Activated CD4-positive, CD25-positive, alpha-beta regulatory T cell (primary cell): Measurements from ENCODE around the gene DPP4.

Experiments
- DNase-seq, 4 experiments: peaks; one replicate each; lab custom pipeline; 2025; lab: John Stamatoyannopoulos, UW

The DPP4 gene

GRCh38 chr2:162085090-162085891 is 11.3 kb upstream of the DPP4 start:
- no peak for DNase-seq

DNA sequence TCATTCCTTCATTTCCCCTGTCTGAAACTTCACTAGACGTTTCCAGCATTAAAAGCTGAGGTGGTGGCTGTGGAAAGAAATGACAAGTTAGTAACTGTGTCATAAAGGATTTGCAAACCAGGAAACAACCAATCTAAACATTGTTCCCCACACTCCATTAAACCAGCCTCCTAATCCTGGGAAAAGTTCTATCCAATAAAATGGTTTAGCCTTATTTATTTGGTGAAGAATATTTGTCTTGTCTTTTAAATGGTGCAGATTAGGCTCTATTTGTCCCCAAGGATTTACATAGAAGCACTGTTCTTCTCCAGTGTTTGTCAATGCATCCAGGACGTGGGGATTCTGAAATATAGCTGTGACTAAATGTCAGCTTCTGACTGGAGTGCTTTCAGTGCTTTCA is 10.5 kb upstream of the DPP4 start:
- DNase-seq = no peak

- no peak for DNase-seq
These were observed 8.7 kb upstream of the DPP4 start for GRCh38 chr2:162082681-162083080.

DNA sequence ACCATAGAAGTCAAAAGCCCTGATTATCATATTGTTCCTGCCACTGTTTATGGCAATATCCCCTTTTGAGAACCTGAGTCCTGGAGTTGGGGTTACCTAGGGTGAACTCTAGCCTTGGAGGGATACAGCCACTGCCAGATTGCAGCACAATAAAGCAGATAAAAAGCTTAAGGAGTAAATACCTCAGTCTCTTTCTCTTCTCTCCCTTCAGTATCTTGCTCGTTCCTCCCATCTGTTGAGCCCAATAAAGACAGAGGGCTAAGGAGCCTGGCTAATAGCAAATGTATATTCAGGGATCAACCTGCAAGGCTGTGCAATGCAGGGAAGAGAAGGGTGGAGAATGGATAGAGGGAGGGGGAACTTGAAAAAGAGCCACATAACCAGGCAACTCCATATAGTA is 8.0 kb upstream of the DPP4 start:
- DNase-seq = no peak

- no peak for DNase-seq
These were observed 5.5 kb upstream of the DPP4 start for GRCh38 chr2:162079514-162079913.

DNA sequence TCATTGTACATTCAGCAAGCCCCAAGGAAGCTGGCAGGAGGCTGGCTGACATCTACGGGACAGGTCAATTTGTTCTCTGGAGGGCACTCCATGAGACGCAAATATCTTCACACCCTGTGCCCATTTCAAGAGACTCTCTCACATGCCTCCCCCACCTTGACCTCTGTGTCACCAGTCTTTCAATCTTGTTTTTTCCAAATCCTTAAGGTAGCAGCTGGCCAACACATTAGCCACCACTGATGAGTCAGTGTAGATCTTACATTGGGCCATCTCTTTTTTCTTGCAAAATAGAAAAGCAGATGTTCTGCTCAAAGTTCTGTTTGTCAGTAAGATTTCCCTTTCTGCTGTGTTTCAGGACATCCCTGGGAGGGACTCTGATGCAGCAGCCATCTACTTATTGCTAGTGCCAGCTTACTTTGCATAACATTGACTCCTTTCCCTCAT is 1.7 kb upstream of the DPP4 start:
- DNase-seq = no peak

DNA sequence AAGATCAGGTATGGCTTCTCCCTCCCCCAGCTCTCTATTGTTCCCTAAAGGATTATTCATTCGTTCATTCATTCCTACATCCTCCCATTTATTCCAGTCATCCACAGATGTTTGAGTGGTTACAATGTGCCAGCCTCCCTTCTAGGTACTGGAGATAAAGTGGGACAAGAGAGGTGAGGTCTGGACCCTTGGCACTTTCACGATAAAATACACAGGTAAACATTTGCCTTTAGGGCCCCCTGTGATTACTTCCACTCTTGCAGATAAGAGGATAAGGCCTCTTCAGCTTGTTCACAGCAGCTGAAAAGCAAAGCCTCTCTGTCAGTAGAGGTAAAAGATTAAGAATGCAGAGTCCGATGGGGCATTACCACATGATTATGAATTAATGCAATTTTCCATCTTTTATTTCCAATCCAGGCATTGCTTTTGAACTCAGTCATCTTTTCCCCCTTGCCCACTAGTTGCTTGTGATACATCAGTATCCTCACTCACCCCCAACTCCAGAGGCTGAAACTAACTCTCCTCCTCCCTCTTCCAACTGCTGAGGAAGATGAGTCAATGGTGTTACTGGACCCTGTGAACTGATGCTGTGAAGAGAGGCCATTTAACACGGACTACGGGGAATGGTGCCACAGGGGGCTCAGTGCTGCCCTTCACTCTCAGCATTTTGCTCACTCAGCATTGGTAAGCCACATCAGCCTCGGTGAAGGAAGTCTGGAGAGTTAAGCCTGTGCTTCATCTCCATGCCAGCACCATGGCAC is 1.1 kb upstream of the DPP4 start:
- no peak for DNase-seq

DNA sequence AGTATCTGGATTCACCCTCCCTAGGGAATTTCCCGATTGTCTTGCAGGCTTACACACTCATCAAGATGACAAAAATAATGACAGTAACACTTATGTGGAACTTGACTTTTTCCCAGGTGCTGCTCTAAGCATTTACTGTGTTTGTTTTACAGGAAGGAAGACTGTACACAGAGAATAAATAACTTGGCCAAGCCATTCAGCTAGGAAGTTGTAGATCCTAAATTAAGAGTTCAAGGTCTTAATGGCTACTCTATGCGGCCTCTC is 549 bp upstream of the DPP4 start:
- DNase-seq = no peak

- no peak for DNase-seq
These were observed 783 bp downstream of the DPP4 start for GRCh38 chr2:162072976-162073887.

DNA sequence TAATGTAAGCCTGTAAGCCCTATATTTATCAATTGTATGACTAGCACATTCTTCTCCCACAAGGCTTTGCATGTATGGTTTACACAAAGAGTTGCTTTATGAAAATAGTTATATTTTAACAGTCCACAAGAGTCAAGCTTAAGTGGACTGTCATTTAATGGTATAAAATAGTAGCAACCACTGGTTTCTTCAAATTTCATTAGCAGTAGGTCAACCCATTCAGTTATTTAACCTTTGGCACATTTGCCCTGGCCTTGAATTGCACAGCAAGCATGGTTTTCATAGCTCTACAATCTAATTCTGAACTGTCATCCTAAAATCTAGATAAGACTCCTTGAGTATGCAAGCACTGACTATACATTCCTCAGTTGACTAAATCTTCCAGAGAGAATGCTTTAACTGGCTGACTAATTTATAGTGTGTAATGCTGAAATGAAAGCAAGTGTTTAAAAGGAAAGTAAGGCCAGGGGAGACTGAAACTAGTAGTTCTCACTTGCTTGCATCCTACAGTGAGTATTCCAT is 1.8 kb downstream of the DPP4 start:
- DNase-seq = no peak

DNA sequence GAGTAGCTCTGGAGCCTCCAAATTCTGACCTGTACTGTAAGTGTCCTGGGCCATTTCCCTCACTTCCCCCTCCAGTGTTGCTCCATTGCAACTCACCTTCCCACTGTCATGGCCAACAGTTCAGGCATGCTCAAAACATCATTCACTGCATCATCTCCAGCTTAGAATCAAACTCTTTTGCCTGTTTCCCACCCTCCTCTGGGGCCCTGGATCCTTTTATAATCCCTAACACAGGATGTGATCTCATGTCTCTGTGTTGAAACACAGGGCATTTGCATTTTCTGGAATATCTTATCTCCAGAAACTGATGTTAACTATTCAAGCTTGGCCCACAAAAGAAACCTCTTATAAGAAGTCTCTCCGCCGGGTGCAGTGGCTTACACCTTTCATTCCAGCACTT is 3.0 kb downstream of the DPP4 start:
- no peak for DNase-seq

DNA sequence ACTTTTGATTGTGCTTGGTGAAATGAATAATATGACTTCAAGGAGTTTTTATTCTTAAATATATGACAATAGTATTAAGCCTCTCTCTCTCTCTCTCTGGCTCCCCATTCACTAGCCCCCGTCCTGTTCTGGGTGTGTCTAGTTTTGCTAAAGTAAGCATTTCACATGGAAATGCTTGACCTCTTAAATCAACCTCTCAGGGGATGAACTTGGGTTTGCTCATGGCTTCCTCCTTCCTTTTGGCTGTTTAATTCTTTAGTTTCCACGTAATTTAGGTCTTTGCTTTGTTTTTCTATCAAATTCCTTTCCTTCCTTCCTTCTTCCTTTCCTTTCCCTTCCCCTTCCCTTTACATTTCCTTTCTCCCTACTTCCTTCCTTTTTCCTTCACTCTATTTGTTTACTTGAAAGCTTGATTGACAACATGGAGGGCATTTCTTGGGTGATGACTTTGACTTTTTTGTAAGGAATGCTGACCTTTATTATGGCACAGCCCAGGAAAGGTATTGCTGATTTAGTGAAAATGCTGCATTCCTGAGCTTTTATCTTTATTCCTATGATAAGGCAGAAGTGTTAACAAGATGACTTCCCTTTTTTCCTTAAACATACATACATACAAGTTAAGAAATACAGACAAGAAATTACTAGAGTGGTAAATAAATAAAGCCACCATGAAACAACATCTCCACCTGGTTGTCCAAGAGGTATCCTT is 3.6 kb downstream of the DPP4 start:
- DNase-seq = no peak

DNA sequence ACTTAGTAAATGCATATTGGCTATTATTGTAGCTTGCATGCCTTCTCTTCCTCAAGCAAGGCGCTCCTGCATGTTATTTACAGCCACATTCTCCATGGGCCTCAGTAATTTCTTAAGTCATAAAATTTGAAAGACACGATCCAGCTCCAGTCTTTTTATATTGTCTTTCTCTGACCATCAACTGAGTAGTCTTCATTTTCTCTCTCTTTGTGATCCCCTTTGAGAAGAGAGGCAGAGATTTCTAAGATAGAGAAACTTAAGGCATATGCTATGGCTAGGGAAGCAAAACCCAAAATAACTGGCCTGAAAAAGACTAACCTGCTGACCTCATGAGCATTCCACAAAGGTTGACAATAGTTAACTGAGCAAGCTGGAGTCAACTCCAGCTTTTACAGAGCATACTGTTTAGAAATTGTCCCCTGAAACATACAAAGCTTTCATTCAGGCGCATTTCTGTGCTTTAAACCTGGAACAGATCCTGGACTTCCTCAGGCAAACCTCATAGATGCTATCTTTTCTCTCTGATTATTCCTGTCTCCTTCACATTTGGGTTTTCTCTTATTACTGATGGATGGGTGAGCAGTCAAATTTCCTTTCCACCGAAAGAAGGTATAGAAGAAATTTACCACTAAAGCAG is 4.6 kb downstream of the DPP4 start:
- no peak for DNase-seq

DNA sequence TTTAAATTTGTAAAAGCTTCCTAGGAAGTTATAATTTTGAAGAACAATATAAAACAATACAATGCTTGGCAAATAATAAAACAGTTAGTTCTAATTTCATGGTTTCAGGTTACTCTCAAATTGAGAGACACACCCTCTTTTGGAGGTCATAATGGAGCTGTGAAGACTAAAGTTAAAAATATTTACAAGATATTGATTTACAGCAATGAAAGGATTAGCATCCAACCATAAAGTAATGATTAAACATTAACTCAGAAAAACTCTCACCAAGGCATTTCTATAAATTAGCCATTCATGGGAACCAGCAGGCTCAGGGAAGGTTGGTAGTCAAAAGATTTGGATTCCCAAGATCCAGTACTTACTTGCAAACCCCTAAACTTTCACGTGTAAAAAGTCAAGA is 6.4 kb downstream of the DPP4 start:
- DNase-seq = no peak

- DNase-seq = no peak
These were observed 8.2 kb downstream of the DPP4 start for GRCh38 chr2:162065767-162066166.

DNA sequence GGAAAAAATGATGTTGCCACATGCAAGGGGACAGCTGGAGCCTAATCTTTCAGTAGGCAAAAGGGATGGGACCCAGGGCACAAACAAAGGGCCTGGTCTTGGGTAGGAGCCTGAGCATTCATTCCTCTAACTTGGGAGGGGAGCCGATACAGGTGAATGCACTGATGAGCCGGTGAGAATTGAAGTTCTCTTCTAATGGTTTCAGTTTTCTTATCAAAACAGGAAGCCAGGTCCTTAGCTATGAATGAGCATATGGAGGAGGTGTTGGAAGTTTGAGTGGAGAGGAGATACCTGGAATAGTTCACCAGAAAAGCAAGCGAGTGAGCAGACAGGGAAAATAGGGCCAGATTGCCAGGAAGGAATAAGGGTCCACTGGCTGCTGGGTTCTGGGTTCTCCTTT is 10.1 kb downstream of the DPP4 start:
- DNase-seq = no peak

GRCh38 chr2:162063281-162063680 is 10.7 kb downstream of the DPP4 start:
- DNase-seq = no peak

- DNase-seq = no peak
These were observed 11.5 kb downstream of the DPP4 start for GRCh38 chr2:162062559-162062958.

GRCh38 chr2:162061021-162061420 is 13.0 kb downstream of the DPP4 start:
- no peak for DNase-seq

DNA sequence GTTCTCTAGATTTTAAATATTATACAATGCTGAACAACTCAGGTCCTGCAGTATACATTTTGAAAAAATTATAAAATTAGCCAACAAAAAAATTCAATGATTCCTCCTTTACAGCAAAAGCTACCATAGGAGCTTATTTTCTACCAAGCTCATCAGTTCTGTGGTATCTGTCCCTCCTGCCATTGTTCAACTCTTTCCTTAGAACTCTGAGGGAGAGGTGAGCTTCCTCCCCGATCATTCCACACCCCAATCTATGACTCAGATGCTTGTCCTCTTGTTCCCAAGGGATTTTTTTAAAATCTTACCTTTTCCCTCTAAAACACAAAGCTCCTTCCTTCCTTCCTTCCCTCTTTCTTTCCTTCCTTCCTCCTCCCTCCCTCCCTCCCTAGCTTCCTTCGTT is 13.5 kb downstream of the DPP4 start:
- DNase-seq = no peak

- DNase-seq = no peak
These were observed 14.9 kb downstream of the DPP4 start for GRCh38 chr2:162058973-162059668.
